ENCODE data around the gene CCR4. TPM values are rescaled to one million over a fixed set of nuclear protein-coding genes. Genes with fewer than 3 reads are reported as not detected.

CCR4 gene
- total and polyA plus RNA-seq, 8 donors: 0.73 to 4.2 (median 2.1) TPM

DNA sequence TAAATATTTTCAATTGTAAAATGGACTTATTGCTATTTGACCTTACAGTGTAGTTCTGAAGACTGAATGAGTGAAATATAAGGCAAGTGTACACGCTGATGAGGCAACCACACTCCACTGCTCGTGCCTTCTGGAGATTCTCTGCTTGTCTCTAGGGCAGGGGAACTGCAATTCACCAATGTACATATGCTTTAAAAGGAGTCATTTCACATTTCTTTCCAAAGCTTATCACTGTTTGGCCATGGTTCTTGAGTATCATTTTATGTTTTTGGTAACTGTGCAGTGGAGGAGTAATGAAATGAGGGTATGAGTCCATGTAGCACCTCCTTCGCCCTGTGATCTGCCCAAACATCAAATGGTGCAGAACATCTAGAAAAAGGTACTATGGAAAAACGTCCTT is 43.7 kb downstream of the CCR4 start:
- Histone ChIP-seq H3K9me3 (no peaks in the 10 kb centered on the region), H3K4me3 (no peak overlapping the region), H3K4me1 (no peaks in the 10 kb centered on the region), H3K27me3 (no peaks in the 10 kb centered on the region), H3K36me3 (peaks cover 0 to 37% of the 10 kb centered on the region in 2 donors), H3K27ac (no peak overlapping the region)
- TF ChIP-seq, protein P1, sequence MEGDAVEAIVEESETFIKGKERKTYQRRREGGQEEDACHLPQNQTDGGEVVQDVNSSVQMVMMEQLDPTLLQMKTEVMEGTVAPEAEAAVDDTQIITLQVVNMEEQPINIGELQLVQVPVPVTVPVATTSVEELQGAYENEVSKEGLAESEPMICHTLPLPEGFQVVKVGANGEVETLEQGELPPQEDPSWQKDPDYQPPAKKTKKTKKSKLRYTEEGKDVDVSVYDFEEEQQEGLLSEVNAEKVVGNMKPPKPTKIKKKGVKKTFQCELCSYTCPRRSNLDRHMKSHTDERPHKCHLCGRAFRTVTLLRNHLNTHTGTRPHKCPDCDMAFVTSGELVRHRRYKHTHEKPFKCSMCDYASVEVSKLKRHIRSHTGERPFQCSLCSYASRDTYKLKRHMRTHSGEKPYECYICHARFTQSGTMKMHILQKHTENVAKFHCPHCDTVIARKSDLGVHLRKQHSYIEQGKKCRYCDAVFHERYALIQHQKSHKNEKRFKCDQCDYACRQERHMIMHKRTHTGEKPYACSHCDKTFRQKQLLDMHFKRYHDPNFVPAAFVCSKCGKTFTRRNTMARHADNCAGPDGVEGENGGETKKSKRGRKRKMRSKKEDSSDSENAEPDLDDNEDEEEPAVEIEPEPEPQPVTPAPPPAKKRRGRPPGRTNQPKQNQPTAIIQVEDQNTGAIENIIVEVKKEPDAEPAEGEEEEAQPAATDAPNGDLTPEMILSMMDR (IDR thresholded peaks at IDR 0.05): no peak
- DNase-seq (no peak), ATAC-seq (no peak)
- intact Hi-C loops (cut with DNase I): no loop called here

DNA sequence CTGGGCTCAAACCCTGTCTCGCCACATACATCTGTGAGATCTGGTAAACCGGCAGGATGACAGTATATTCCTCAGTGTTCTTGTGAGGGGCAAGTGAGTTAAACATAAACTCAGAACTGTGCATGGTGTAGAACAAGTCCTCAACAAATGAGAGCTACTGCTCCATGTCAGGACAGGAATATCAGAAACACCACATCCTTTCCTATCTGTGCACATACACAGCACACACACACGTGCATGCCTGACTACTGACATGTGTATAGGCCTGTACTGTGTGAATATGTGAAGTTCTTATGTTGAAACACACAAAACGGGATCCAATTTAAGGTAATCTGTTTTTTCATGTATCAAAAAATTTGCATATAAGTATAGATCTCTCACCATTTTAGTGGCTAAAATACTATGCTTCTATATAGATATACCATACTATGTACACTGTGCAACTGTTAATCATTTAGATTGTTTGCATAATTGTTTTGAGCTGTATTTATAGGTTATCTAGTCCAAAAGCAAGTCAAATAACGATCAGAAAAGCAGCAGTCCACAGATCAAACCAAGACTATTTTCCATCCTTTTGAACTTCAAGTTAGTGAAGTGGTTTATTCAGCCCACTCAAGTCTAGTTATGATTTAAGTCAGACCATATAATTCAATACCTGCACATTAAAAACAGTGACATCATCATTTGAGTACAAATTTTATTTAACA is 44.8 kb downstream of the CCR4 start:
- H3K9me3 ChIP-seq: no peaks in the 10 kb centered on the region
- H3K4me1 ChIP-seq: no peaks in the 10 kb centered on the region
- TF ChIP-seq, protein P1 (IDR thresholded peaks at IDR 0.05): no peak
- peaks cover 0 to 47% of the 10 kb centered on the region in 2 donors for H3K36me3 ChIP-seq
- H3K27me3 ChIP-seq: no peaks in the 10 kb centered on the region
- intact Hi-C loops (cut with DNase I): no loop called here
- no peak for ATAC-seq
- H3K4me3 ChIP-seq: no peak overlapping the region
- DNase-seq: no peak
- H3K27ac ChIP-seq: no peak overlapping the region

DNA sequence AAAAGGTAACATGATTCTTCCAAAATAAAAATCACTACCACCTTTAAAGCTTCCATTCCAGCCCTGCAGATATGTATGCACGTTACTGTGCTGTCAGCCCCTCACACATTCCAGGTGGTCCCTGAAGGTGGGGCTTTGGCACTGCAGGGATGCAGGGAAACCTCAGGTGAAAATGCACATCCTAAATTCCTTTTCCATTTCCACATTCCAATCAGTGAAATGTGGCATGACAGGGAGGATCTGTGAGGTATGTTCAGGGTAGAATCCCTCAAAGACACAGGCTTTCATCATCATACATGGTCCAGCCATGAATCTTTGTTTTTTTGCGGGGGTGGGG is 45.3 kb downstream of the CCR4 start:
- no peak for ATAC-seq
- Histone ChIP-seq H3K9me3 (no peaks in the 10 kb centered on the region), H3K36me3 (peaks cover 0 to 48% of the 10 kb centered on the region in 2 donors), H3K27ac (no peak overlapping the region), H3K27me3 (no peaks in the 10 kb centered on the region), H3K4me1 (no peaks in the 10 kb centered on the region), H3K4me3 (no peak overlapping the region)
- intact Hi-C loops (cut with DNase I): no loop called here
- TF ChIP-seq, protein P1 (IDR thresholded peaks at IDR 0.05): no peak
- no peak for DNase-seq

DNA sequence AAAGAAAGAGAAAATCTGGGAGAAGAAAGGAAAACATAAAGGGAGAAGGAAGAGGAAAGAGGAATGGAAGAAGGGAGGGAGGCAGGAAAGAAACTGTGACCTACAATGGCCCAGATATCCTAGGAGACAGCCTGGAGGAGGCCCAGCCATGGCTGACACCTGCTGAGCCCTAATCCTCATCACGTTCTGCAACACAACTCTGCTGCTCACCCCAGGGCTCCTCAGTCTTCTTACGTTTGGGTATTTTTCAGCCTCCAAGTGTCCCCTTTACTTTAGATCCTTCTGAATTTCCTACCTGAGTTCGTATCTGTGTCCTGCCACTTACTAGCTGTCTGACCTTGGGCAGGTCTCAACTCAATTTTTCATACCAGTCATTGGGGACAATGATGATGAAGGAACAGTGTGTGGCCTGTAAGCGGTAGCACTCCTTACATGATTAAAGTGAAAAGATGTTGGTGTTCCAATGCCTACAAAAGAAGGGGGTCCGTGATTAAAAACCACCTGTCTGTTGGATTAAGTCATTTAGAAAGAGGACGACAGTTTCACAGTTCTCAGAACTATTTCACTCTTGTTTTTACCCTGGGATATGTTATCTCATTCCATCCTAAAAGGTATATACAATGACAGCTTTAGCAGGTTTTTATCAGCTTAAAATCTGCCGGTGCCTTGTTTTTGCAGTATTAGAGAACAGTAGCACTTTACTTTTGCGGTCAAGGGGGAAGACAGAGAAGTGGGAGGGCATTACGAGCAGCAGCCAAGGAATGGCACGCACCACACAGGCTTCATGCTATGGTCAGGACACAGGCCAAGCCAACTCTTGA is 47.4 kb downstream of the CCR4 start:
- Histone ChIP-seq H3K27ac (no peak overlapping the region), H3K4me1 (no peaks in the 10 kb centered on the region), H3K4me3 (no peak overlapping the region), H3K27me3 (no peaks in the 10 kb centered on the region), H3K9me3 (no peaks in the 10 kb centered on the region), H3K36me3 (peaks cover 0 to 52% of the 10 kb centered on the region in 2 donors)
- DNase-seq: no peak
- intact Hi-C loops (cut with DNase I): no loop called here
- TF ChIP-seq, protein P1 (IDR thresholded peaks at IDR 0.05): no peak
- no peak for ATAC-seq

DNA sequence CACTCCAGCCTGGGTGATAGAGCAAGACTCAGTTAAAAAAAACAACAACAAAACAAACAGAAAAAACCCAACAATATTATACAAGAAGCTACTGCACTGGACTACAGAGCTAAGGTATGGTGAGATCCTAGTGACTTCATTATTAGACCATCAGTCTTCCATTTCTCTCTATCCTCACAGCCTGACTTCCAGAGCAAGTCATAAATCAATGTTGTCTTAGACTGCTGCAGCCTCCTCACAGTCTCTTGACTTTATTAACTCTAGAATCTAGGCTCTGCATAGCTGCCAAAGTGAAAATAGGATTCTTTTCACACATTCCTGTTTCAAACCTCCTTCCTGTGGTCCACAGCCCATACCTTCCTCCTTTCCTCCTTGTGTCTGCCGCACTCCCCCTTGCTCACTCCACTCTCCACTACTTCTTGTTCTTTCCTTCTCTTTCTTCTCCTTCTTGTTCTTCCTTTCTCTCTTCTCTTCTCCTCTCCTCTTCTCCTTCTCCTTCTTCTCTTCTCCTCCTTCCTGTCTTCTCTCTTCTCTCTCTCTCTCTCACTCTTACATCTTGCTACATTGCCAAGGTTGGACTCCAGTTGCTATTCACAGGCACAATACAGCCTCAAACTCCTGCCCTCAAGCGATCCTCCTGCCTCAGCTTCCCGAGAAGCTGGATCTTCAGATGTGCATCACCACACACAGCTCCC is 49.4 kb downstream of the CCR4 start:
- Histone ChIP-seq H3K9me3 (peaks cover 0 to 2% of the 10 kb centered on the region in 2 donors), H3K4me3 (no peak overlapping the region), H3K27me3 (no peaks in the 10 kb centered on the region), H3K36me3 (peaks cover 0 to 68% of the 10 kb centered on the region in 2 donors), H3K27ac (no peak overlapping the region), H3K4me1 (no peaks in the 10 kb centered on the region)
- ATAC-seq: no peak
- TF ChIP-seq, protein P1 (IDR thresholded peaks at IDR 0.05): no peak
- intact Hi-C loops (cut with DNase I): no loop called here
- no peak for DNase-seq
